ENCODE measurements around the gene KRTAP6-2.

KRTAP6-2 gene

DNA sequence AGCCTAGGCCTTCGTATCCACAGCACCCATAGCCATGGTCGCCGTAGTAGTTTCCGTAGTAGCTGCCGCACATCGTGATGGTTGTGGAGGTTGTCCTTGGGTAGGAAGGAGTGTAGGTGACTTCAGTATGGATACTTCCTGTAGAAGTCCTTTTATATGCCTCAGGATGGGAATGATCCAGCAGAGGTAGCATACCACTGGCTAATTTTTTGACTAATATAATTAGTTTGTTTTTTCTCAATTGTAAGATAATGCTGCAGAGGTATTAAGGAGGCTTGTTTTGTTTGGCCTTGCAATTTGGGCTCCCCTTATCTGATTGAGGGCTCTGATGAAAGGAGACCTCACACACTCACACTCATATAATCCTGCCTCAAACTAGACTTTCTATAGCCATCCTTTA, at the start of gene KRTAP6-2:
KRTAP6-2 (minus strand) TSS at position 101 of the 400 bp plus-strand sequence; CDS start at position 73, 28 bp downstream.
- intact Hi-C loops (cut with DNase I) = no loop called here
- peak in 1 of 10 donors; percentile 67 for DNase-seq

- no peak for DNase-seq
Measured at GRCh38 chr21:30646904-30647414, 48.3 kb upstream of the KRTAP6-2 start.

DNA sequence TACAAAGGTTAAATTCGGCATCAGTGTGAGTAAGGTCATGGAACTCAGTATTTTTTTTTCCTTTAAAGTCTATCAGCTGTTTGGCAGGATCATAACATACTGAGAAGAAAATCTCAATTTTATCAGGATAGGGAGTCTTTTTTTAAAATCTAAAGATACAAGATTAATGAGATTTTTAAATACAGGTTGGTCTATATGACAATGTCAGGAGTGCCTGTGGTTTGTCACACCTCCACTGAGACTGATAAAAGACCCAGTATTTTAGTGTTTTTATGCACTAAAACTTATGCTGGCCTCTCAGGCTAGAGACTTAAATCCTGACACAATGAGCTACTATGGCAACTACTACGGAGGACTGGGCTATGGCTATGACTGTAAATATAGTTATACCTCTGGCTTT, 43.9 kb upstream of the KRTAP6-2 start, which contains the start of gene KRTAP20-3:
KRTAP20-3 (plus strand) TSS at position 301 of the 400 bp plus-strand sequence.
- DNase-seq = no peak
- intact Hi-C loops (cut with DNase I) = no loop called here

More at GRCh38 chr21:30646904-30647414, 48.3 kb upstream of the KRTAP6-2 start:
- intact Hi-C loops (cut with DNase I) = no loop called here

DNA sequence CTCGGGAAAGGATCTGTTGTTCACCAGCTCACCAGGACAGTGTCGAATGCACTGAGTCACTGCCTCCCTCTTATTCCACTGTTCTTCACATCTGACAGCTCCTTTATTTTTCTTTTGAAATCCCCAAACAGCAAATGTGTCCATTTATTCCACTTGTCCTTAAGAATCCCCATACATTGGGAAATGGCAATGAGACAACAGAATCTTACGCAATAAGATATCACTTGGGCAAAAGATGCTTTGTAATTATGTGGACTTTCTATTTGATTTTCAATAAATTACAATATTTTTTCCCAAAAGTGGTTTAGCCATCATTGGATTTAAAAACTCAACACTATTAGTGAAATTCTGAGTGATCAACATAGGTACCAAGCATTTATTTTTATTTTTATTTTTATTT, 40.0 kb upstream of the KRTAP6-2 start:
- intact Hi-C loops (cut with DNase I) = no loop called here

DNA sequence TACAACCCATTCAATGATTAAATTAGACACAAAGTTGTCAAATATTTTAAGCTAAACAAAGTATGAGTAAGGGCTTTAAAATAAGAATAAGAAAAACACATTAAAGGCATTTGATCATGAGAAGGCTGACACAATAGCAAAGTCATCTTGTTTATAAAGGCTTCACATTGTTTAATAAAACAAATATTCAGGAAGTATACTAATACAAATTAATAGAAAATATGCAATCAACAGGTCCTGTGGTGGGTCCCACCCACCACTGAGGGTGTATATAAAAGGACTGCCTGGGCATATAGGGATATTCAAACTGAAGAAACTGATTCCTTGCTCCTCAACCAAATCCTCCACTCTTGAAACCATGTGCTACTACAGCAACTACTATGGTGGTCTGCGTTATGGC, 36.2 kb upstream of the KRTAP6-2 start, which contains the start of gene KRTAP20-2:
KRTAP20-2 (plus strand) TSS at position 301 of the 400 bp plus-strand sequence; CDS start at position 359, 58 bp downstream.
- no peak for DNase-seq

More for the DNA sequence above, 40.0 kb upstream of the KRTAP6-2 start:
- no peak for DNase-seq

DNA sequence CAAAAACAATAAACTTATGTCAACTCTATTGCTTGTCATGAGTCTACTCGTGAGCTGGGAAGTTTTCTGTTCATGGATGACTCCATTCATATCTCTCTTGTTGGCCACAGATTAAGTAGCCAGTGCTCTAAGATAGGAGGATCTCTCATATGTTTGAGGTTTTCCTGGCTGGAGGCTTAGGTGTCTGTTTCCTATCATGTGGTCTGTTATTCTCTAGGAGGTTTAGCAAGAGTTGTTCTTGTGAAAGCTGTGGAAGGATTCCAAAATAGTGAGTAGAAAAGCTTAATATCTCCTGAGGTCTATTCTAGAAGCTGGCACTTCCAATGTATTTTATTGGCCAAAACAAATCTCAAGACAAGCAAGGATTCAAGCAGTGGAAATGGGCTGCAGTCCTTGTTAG, 30.5 kb upstream of the KRTAP6-2 start:
- no peak for DNase-seq
- intact Hi-C loops (cut with DNase I) = no loop called here

More for the DNA sequence above, 36.2 kb upstream of the KRTAP6-2 start, which contains the start of gene KRTAP20-2:
- intact Hi-C loops (cut with DNase I) = no loop called here

- intact Hi-C loops (cut with DNase I) = no loop called here
- DNase-seq = no peak
Measured at GRCh38 chr21:30628109-30628508, 29.4 kb upstream of the KRTAP6-2 start.

- peak in 1 of 10 donors; percentile 66 for DNase-seq
Measured at GRCh38 chr21:30625449-30626165, 26.9 kb upstream of the KRTAP6-2 start.

DNA sequence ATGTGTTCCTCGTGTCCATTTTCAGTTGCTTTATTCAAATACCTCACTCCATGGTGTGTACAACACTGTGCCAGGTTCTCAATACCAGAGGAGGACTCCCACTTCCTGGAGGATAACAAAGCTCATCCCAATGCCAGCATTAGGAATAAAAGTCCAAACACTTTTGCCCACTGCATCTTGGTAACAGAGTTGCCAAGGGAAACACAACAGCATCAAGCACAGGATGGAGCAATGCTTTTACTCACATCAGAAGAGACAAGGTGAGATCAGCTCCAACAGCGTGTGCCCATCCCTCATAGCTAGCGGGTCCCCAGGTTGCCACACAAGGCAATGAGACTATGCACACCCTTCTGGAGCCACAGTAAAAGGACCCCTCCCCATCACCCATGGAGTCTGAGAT, 24.7 kb upstream of the KRTAP6-2 start:
- peak in 1 of 10 donors; percentile 24 for DNase-seq
- intact Hi-C loops (cut with DNase I) = no loop called here

More at GRCh38 chr21:30625449-30626165, 26.9 kb upstream of the KRTAP6-2 start:
- intact Hi-C loops (cut with DNase I) = no loop called here

DNA sequence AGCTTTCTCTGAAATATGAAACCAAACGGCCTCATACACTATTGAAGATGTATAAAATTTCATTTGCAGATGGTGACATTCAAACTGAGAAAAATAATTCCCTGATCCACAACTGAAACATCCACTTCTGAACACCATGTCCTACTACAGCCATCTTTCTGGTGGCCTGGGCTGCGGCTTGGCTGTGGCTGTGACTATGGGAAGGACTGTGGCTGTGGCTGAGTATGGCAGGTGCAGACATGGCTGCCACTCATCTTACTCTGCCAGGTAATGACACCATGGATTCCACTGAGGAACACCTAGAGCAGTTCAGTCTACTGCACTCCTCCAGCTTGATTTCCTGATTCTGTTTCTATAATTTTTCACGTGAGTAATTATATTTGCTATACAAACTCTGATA, 21.8 kb upstream of the KRTAP6-2 start, which contains the start of gene KRTAP20-4:
KRTAP20-4 (plus strand) TSS at position 106 of the 400 bp plus-strand sequence.
- intact Hi-C loops (cut with DNase I) = no loop called here
- DNase-seq = peak in 2 of 10 donors; percentile 22 to 62

DNA sequence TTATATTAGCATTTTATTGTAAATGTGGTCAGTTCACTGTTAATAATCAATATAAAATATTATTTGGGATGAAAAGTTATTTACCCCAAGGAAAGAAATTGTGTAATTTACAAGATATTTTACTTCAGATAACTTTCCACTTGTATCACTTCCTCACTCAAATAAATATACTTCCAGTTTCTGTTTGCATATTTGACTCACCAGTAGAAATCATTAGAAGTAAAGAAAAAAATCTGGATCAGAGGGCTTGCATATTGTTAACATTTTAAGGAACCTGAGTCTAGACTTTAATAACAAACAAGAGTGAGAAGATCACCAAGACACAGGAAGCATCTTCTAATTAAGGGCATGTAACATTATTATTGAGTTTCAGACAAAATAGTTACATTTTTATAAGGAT, 21.4 kb upstream of the KRTAP6-2 start:
- intact Hi-C loops (cut with DNase I) = no loop called here

GRCh38 chr21:30616125-30616524, 17.4 kb upstream of the KRTAP6-2 start, which contains the start of gene KRTAP20-1:
Gene KRTAP20-1, plus strand, starts transcription at chr21:30616425. Its CDS starts 30 bp downstream, at chr21:30616455.
- intact Hi-C loops (cut with DNase I) = no loop called here

More for the DNA sequence above, 21.4 kb upstream of the KRTAP6-2 start:
- DNase-seq = no peak

DNA sequence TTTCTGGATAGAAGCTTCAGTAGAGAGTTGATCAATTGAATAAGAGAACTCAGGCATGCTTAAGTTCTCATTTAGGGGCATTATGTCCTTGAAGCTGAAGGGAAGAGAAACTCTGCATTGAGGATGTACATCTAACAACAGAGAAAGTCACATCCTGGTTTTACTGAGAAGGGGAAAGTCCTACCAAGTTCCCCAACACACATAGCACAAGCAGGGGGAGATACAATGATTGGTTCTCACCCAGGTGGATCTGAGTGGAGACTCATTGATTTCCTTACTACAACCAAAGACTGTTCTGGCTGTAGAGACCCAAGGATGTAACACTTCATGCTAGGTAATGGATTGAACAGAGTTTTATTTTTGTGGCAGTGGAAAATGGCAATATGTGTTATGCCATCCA, 16.5 kb upstream of the KRTAP6-2 start:
- intact Hi-C loops (cut with DNase I) = no loop called here
- no peak for DNase-seq

More at GRCh38 chr21:30616125-30616524, 17.4 kb upstream of the KRTAP6-2 start, which contains the start of gene KRTAP20-1:
- DNase-seq = no peak

DNA sequence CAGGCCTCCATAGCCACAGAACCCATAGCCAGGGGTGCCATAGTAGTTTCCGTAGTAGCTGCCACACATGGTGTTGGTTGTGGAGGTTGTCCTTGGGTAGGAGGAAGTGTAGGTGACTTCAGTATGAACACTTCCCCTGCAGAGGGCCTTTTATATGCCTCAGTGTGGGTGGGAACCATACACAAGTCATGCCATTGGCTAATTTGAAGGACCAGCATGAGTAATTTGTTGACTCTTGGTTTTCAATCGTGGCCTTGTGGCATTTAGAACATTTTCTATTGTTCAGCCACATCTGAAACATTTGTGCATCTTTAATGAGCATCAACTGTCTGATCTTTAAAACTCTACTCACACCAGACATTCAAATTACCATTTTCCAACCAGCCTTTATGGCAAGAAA, 15.1 kb upstream of the KRTAP6-2 start, which contains the start of gene KRTAP6-1:
KRTAP6-1 (minus strand) TSS at position 95 of the 400 bp plus-strand sequence; CDS start at position 69, 26 bp downstream.
- DNase-seq = no peak
- intact Hi-C loops (cut with DNase I) = no loop called here

DNA sequence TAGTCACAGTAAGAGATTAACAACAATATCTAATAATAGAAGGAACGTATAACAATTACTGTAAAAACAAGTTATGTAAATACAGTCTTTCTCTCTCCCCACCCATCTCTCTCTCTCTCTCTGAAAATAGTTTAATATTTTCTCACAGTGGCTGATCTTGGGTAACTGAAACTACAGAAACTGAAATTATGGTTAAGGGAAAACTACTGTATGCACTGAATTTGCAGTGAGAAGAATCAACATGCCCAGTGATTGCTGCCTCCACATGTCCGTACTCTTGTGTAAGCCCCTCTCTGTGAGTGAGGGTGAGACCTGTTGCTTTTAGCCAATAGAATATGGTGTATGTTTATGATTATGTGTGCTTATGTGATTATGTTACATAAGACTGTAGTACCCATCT, 13.4 kb upstream of the KRTAP6-2 start:
- intact Hi-C loops (cut with DNase I) = no loop called here
- no peak for DNase-seq

GRCh38 chr21:30605968-30606367, 7.3 kb upstream of the KRTAP6-2 start:
- no peak for DNase-seq
- intact Hi-C loops (cut with DNase I) = no loop called here

DNA sequence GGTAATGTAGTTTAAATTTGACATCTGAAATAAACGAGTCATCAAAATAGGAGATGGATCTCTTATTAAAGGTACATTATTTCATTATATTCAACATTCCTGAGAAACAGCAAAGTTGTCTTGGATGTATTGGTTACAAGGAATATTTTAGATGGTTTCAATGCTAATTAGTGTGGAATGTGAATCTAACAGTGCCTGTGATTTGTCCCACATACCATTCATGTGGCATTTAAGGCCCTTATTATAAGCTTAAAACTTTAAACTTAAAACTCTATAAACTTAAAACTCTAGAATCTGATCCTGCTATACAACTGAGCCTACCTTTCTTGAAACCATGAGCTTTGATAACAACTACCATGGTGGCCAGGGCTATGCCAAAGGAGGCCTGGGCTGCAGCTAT, 2.1 kb upstream of the KRTAP6-2 start, which contains the start of gene KRTAP22-1:
KRTAP22-1 (plus strand) TSS at position 301 of the 400 bp plus-strand sequence.
- intact Hi-C loops (cut with DNase I) = no loop called here
- no peak for DNase-seq

DNA sequence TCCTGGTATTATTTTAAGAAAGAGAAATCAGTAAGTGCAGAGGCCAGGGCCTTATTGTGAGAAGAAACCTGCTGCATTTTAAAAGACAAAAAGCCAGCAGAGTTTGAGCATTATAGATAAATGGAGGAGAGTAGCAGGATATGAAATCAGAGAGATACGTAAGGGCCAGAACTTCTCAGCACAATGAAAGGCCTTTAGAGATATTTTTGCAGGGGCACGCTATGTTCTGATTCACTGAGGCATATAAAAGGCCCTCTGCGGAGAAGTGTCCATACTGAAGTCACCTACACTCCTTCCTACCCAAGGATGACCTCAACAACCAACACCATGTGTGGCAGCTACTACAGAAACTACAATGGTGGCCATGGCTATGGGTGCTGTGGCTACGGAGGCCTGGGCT, 6.6 kb downstream of the KRTAP6-2 start, which contains the start of gene KRTAP6-3:
KRTAP6-3 (plus strand) TSS at position 301 of the 400 bp plus-strand sequence; CDS start at position 307, 6 bp downstream.
- intact Hi-C loops (cut with DNase I) = no loop called here
- DNase-seq = no peak

DNA sequence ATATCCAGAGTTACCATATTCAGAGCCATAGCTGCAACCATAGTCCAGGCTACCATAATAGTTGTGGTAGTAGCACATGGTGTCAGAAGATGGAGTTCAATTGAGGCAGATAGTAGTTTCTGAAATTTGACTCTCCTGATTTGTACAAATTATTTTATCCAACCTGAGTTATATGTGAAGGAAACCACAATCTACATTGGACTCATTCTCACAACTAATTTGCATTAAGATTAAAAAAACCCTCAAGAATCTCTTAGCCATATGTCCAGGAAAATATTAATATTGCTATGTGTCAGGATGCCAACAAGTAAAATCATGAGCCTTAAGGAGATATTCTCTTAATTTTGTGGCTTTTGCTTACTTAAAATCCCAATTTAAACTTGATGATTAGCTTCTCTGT, 8.4 kb downstream of the KRTAP6-2 start, which contains the start of gene KRTAP22-2:
KRTAP22-2 (minus strand) TSS at position 101 of the 400 bp plus-strand sequence.
- intact Hi-C loops (cut with DNase I) = no loop called here
- no peak for DNase-seq

DNA sequence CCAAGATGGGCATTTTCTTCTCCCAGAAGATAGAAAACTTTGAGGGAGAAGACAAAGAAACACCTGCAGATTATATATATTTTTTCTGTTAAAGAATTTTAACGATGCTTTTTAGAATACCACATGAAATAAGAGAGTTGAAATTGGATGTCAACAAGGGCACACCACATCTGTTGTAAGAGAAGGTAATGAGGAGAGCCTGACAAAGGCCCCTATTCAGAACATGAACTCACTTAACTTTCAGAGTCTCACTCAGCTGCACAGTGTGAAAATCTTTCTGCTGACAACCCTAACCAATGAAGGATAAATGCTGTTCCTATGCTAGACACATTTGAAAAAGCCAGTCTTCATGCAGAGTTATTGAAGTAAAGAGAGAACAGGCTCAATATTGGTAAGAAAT, 15.8 kb downstream of the KRTAP6-2 start:
- intact Hi-C loops (cut with DNase I) = no loop called here
- DNase-seq = no peak

- no peak for DNase-seq
- intact Hi-C loops (cut with DNase I) = no loop called here
Measured at GRCh38 chr21:30580132-30580531, 18.6 kb downstream of the KRTAP6-2 start.

All from posterior cingulate gyrus (tissue), 11 donors.